Subcutaneous adipose tissue (tissue), 4 donors: ENCODE data around the gene OTOGL. TPM values are rescaled to one million over a fixed set of nuclear protein-coding genes. Genes with fewer than 3 reads are reported as not detected.

Experiments
- total RNA-seq, 4 donors: library from RNA; depleted of rRNA; stranded (reverse); fragments of >200 nt; gene quantifications; one replicate each; pipeline ENCODE4 v1.1.0, GENCODE V29; 2016
- TF ChIP-seq, protein P1 (sequence below): fragments of 450-650 bp; IDR thresholded peaks from one replicate; pipeline ENCODE4 v1.5.1; 2016; ENCODE audit warnings: low read depth, mild to moderate bottlenecking, control low read depth, antibody characterized with exemption, moderate library complexity

Gene OTOGL
- total RNA-seq, 4 donors from 2014 or later: 0.19 to 0.66 (median 0.50) TPM

DNA sequence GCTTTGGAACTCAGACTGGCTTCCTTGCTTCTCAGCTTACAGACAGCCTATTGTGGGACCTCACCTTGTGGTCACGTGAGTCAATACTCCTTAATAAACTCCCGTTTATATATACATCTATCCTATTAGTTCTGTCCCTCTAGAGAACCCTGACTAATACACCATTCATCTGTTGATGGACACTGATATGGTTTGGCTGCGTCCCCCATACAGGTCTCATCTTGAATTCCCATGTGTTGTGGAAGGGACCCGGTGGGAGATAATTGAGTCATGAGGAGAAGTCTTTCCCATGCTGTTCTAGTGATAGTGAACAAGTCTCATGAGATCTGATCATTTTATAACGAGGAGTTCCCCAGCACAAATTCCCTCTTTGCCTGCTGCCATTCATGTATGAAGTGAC is 57.0 kb downstream of the OTOGL start:
- TF ChIP-seq, protein P1, sequence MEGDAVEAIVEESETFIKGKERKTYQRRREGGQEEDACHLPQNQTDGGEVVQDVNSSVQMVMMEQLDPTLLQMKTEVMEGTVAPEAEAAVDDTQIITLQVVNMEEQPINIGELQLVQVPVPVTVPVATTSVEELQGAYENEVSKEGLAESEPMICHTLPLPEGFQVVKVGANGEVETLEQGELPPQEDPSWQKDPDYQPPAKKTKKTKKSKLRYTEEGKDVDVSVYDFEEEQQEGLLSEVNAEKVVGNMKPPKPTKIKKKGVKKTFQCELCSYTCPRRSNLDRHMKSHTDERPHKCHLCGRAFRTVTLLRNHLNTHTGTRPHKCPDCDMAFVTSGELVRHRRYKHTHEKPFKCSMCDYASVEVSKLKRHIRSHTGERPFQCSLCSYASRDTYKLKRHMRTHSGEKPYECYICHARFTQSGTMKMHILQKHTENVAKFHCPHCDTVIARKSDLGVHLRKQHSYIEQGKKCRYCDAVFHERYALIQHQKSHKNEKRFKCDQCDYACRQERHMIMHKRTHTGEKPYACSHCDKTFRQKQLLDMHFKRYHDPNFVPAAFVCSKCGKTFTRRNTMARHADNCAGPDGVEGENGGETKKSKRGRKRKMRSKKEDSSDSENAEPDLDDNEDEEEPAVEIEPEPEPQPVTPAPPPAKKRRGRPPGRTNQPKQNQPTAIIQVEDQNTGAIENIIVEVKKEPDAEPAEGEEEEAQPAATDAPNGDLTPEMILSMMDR: no peak

DNA sequence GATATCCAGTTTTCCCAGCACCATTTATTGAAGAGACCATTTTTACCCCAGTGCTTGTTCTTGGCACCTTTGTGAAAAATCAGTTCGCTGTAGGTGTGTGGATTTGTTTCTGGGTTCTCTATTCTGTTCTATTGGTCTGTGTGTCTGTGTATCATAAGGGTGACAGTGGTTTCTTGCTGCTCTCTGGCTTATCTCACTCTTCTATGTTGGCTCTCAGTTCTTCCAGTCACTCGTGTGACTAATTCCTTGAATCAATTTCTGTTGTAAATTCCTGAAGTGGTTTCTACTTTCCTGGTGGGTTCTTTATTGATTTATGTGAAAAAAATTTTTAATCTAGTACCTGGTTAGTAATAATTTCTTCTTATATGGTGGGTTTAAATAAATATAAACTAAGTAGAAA is 58.3 kb downstream of the OTOGL start:
- TF ChIP-seq, protein P1: no peak

DNA sequence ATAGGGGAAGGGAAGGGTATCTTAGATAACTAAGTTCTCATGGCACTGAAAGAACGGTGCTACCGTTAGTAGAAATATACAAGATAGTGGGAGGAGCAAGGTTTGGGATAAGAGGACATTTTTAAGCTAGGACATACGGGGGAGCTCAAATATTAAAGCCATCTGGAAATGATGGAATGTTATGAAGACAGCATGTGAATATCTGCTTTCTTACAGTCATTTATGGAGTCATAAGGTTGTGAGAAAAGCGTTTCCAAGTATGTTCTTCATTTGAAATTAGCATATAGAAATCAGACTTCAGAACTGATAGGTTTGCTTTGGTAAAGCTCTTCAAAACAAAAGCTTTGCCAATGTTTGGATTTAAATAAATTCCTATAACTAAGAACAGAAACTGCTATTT is 62.3 kb downstream of the OTOGL start:
- TF ChIP-seq, protein P1: no peak

DNA sequence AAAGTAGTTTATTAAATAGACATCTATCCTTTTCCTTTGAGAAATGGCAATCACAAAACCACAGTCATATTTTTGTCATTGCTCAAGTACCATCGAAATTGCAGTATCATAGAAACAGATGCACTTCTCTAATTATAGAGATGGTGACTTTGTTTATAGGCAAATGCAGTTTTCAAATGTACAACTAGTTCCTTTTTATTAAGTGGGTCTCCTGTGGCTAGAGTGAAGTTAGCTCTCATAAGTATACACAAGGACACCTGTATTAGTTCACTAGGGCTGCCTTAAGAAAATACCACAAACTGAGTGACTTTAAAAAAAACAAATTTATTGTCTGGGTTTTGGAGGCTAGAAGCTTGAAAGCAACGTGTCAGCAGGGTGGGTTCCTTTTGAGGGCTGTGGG is 62.8 kb downstream of the OTOGL start:
- TF ChIP-seq, protein P1: no peak

DNA sequence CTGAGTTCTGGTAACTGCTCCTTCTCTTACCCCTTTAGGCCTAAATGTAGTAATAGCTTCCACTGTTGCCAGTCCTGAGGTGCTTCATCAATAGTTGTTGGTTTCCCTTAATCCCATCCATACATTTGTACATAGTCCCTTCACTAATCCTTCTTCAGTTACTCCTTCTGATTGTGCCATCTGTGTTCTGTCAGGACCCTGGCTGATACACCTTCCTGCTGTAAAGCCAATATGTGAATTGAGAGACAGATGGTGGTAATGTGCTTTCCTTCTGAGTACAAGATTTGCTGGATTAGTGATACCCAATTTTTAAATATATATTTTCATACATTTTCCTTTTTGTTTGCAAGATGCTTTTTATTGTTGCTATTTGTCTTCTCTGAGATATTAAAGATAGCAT is 66.4 kb downstream of the OTOGL start:
- TF ChIP-seq, protein P1: no peak

DNA sequence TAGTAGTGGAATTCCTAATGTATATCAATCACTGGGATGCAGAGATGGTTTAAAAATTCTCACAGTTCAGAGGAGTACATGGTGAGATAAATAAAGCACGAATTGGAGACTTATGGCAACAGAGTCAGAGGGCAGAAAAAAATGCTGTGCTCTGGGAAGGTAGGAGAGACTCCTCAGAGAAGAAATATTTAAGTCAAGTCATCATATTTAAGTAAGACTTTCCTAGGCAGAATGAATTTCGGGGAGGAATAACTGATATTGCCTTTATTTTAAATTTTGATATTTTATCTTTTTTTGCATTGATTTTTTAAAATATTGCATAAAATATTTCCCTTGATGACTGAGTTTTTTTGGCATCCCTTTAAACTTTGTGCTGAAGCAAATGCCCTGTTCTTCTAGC is 67.4 kb downstream of the OTOGL start:
- TF ChIP-seq, protein P1: no peak

DNA sequence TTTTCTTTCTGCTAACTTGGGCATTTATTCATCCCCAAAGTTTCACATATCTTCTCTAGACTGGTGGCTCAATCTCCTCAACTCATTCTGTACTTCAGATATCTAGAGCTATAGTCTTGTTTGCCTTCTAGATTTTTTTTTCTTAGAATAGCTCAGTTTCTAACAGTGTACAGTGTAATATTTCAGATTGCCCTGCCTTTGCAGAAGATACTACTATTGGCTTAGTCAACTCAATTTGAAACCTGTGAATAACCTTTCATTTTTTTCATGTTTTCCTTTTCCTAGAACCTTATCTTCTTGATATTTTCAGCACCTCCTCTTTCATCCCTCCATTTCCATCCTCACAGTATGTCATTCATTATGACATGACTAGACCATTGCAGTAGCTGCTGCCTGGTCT is 69.6 kb downstream of the OTOGL start:
- TF ChIP-seq, protein P1: no peak
